HepG2 (cell line): ENCODE results near the gene OR51E1. TPM values are rescaled to one million over a fixed set of nuclear protein-coding genes. Genes with fewer than 3 reads are reported as not detected.

Experiments
- ATAC-seq: fragments of 200-7000 bp; cut with Tn5 transposase; 3 replicates; pipeline ENCODE4 v1.9.1; 2020; ENCODE audit warnings: mild to moderate bottlenecking, moderate library complexity
- BruUV-seq: library from RNA; stranded (reverse); fragments of 400-500 nt; replicated peaks from 2 replicates; lab custom pipeline; 2021; lab: Mats Ljungman, UMichigan
- CTCF ChIA-PET: fragments of 300-600 bp; formaldehyde crosslinking; extraction: SDS; loops from one replicate; lab custom pipeline; 2021; ENCODE audit warnings: low total read pairs, inconsistent platforms, low intra/inter-chr PET ratio; lab: Yijun Ruan, JAX
- POLR2A ChIA-PET: fragments of 350-600 bp; sonication (Branson Sonifier 250); formaldehyde crosslinking; loops from one replicate; lab custom pipeline; 2020; ENCODE audit warnings: antibody characterized with exemption, inconsistent platforms; lab: Yijun Ruan, JAX
- DNase-seq: peaks from one replicate; pipeline ENCODE4 v3.0.0-alpha.2; 2015; ENCODE audit warnings: low spot score
- FAIRE-seq: peaks from 3 replicates; lab custom pipeline; 2011; peaks lifted over from hg19 to GRCh38; lab: Jason Lieb, UNC
- H2AFZ ChIP-seq: one replicate; pipeline ENCODE4 v1.6.1; 2011; ENCODE audit warnings: low read length, inconsistent platforms
- H3K27ac ChIP-seq: fragments of 300-600 bp; 3 replicates; pipeline ENCODE4 v1.8.0; 2011; ENCODE audit warnings: mixed run types, mild to moderate bottlenecking, mixed read lengths, low read length, inconsistent platforms; ENCODE audit not compliant: insufficient read depth; ENCODE audit errors: extremely low read length
- H3K27me3 ChIP-seq, 2 experiments: fragments of 200-600 bp in 1 of 2; 2 replicates in 1 of 2; 3 replicates in 1 of 2; pipeline versions ENCODE4 v1.6.0 to v1.8.0; 2011; ENCODE audit warnings: low read length in 2 of 2, mild to moderate bottlenecking in 2 of 2, moderate library complexity in 2 of 2, inconsistent platforms in 1 of 2; ENCODE audit not compliant: insufficient read depth in 2 of 2, control insufficient read depth in 1 of 2
- H3K36me3 ChIP-seq, 2 experiments: fragments of 200-600 bp in 1 of 2; replicated peaks in 1 of 2; 2 replicates in 1 of 2; 3 replicates in 1 of 2; pipeline versions ENCODE4 v1.5.1 to v1.8.0; 2011; ENCODE audit warnings: low read length in 2 of 2, inconsistent platforms in 1 of 2; ENCODE audit not compliant: insufficient read depth in 2 of 2, control insufficient read depth in 1 of 2
- H3K4me1 ChIP-seq: 2 replicates; pipeline ENCODE4 v1.5.1; 2012; ENCODE audit warnings: low read length, inconsistent platforms; ENCODE audit not compliant: insufficient read depth
- H3K4me2 ChIP-seq: 2 replicates; pipeline ENCODE4 v1.6.0; 2011; ENCODE audit warnings: low read depth, low read length, inconsistent platforms
- H3K4me3 ChIP-seq, 3 experiments: fragments of 200-600 bp in 1 of 3; sonication (generic), shearing (Covaris generic) in 1 of 3; replicated peaks in 1 of 3; 2 replicates each; pipeline ENCODE4 v1.5.1; 2011 to 2016; ENCODE audit warnings: low read length in 3 of 3, inconsistent platforms in 2 of 3, low read depth in 2 of 3, mild to moderate bottlenecking in 2 of 3, control low read depth in 1 of 3, mixed read lengths in 1 of 3; ENCODE audit not compliant: insufficient read depth in 1 of 3
- H3K79me2 ChIP-seq: one replicate; pipeline ENCODE4 v1.6.1; 2011; ENCODE audit warnings: low read length, inconsistent platforms; ENCODE audit not compliant: insufficient read depth
- H3K9ac ChIP-seq: 2 replicates; pipeline ENCODE4 v1.6.0; 2011; ENCODE audit warnings: mild to moderate bottlenecking, low read depth, low read length, inconsistent platforms; ENCODE audit not compliant: insufficient read depth
- H3K9me3 ChIP-seq: 2 replicates; pipeline ENCODE4 v1.5.1; 2012; ENCODE audit warnings: mild to moderate bottlenecking, low read length
- H4K20me1 ChIP-seq: 2 replicates; pipeline ENCODE4 v1.6.0; 2011; ENCODE audit warnings: inconsistent platforms, mild to moderate bottlenecking, low read length, moderate library complexity; ENCODE audit not compliant: insufficient read depth
- BCL6 ChIP-seq: IDR thresholded peaks from 2 replicates; pipeline ENCODE4 v1.6.1; 2016; ENCODE audit warnings: missing genetic modification reagents, missing compliant biosample characterization
- FOXO1 ChIP-seq: sonication (generic); formaldehyde crosslinking; IDR thresholded peaks from 2 replicates; pipeline ENCODE4 v1.4.0; 2020; ENCODE audit warnings: missing genetic modification reagents
- GABPA ChIP-seq, 2 experiments: IDR thresholded peaks; 2 replicates each; pipeline ENCODE4 v1.6.1; 2011 to 2016; ENCODE audit warnings: low read depth in 2 of 2, low read length in 1 of 2, missing biosample characterization in 1 of 2, missing genetic modification characterization in 1 of 2
- POGZ ChIP-seq: sonication (generic); formaldehyde crosslinking; IDR thresholded peaks from 2 replicates; pipeline ENCODE4 v1.4.0; 2020; ENCODE audit warnings: mild to moderate bottlenecking, missing genetic modification reagents
- ZFP36 ChIP-seq: fragments of 150-350 bp; IDR thresholded peaks from 2 replicates; pipeline ENCODE4 v1.6.1; 2018; ENCODE audit warnings: borderline replicate concordance, low read length, low read depth; ENCODE audit not compliant: partially characterized antibody
- ZNF556 ChIP-seq: sonication (generic); formaldehyde crosslinking; IDR thresholded peaks from 2 replicates; pipeline ENCODE4 v1.4.0; 2020; ENCODE audit warnings: mild to moderate bottlenecking, missing genetic modification reagents, borderline replicate concordance
- ZNF737 ChIP-seq: sonication (generic); formaldehyde crosslinking; IDR thresholded peaks from 2 replicates; pipeline ENCODE4 v1.5.0; 2020; ENCODE audit warnings: missing genetic modification reagents, mild to moderate bottlenecking, borderline replicate concordance
- ZNF75D ChIP-seq: sonication (generic); formaldehyde crosslinking; IDR thresholded peaks from 2 replicates; pipeline ENCODE4 v1.8.1; 2023; ENCODE audit warnings: missing genetic modification reagents, mild to moderate bottlenecking, borderline replicate concordance
- WGBS: methylation state at CpG from one replicate; pipeline ENCODE4 v1.1.6; 2017; ENCODE audit warnings: low lambda C conversion rate; 5-methylcytosine and 5-hydroxymethylcytosine counted together
- in situ Hi-C: cut with HindIII; loops from 2 replicates; pipeline ENCODE4 v1.10.0; 2017; ENCODE audit warnings: low pct_unique_long_range_greater_than_20kb; ENCODE audit not compliant: extremely low pct_ligation_motif_present
- intact Hi-C: fragments of 100-400 bp; cut with micrococcal nuclease; formaldehyde crosslinking; loops from one replicate; pipeline ENCODE4 v1.10.0; 2022; ENCODE audit not compliant: unreplicated experiment
- polyA plus RNA-seq, 8 experiments: library from polyadenylated mRNA; depleted of rRNA in 3 of 8; stranded (reverse) in 7 of 8; unstranded in 1 of 8; fragments of >200 nt; fragmentation: Illumina TruSeq in 4 of 8; extraction: Trizol in 4 of 8; gene quantifications; 2 replicates each; pipeline versions ENCODE4 v1.2.1 to v1.2.3, GENCODE V29; 2011 to 2016; ENCODE audit warnings: low read depth in 4 of 8, missing spikeins in 1 of 8, mixed read lengths in 1 of 8; ENCODE audit not compliant: insufficient read depth in 1 of 8
- total RNA-seq, 5 experiments: library from RNA; depleted of rRNA; stranded (reverse); fragments of >200 nt; fragmentation: Illumina TruSeq; extraction: Trizol; gene quantifications; 2 replicates each; pipeline ENCODE4 v1.2.3, GENCODE V29; 2016; ENCODE audit warnings: low read depth in 1 of 5
- TF ChIP-seq, protein P1 (sequence below): sonication (generic); formaldehyde crosslinking; IDR thresholded peaks from 2 replicates; pipeline ENCODE4 v1.4.0; 2020; ENCODE audit warnings: mild to moderate bottlenecking, missing genetic modification reagents, borderline replicate concordance

OR51E1 gene
- total and polyA plus RNA-seq, 2 of the 13 experiments (the other 11 are each of a cell fraction or from before 2014, with no cell fraction given) = not detected

DNA sequence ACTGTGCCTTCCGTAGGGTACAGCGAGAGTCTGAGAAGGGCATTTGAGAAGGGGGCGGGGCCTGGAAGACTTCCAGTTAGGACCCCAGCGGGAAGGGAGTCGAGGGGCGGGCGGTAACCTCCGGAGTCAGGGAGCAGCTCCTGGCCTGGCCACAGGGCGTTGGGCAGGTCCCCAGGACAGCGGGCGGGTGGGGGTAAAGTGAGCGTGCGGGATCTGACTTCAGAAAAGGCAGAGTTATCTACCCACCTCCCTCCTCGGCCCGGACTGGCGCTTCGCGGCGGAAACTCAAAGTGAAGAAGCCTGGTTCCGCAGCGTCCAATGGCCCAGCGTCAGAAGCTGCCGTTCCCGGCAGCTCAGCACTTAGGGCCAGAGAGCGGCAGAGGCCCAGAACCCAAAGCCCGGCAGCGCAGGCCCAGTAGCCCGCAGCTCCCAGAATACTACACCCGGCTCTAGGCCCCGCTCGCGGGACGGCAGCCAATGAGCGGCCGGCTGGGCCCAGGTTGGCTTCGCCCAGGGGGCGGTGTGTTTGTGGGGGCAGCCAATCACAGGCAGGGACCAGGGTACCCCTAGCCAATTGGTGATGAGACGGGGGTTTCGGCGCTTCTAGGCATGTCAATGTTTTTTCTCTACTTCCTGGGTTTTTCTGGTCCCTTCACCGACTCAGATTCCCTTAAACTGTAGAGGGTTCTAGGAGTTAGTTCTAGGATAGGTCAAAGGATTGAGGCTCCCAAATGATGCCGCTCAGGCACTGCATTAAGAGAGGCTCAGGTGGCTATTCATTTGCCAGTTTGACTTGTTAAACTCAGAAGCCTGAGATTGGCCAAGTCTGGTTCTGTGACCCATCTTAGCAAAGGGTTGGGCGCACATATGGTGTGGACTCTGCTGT is 35.8 kb upstream of the OR51E1 start, which contains the start of gene TRIM68:
Gene TRIM68 (minus strand): TSS at position 451 of the 886 bp plus-strand sequence. CDS start 2,727 bp downstream, outside the sequence.
- no peaks in the 10 kb centered on the region for H3K36me3 ChIP-seq
- H3K9ac ChIP-seq = no peak within 1 kb of the TSS
- no peak within 1 kb of the TSS for H3K4me2 ChIP-seq
- CTCF ChIA-PET = no interaction called here
- POLR2A ChIA-PET = no interaction called here
- FAIRE-seq (no peak), DNase-seq (no peak), ATAC-seq (no peak)
- H3K27ac ChIP-seq = no peak within 1 kb of the TSS
- H3K27me3 ChIP-seq = peaks cover 0 to 20% of the 10 kb centered on the region in 2 experiments; a peak in 1 of 5 replicates
- H4K20me1 ChIP-seq = no peaks in the 10 kb centered on the region
- in situ Hi-C loops (no loop called here), intact Hi-C loops (no loop called here)
- H3K79me2 ChIP-seq = no peaks in the 10 kb centered on the region
- WGBS = 43% methylated on average over 18 of the region's 43 CpGs
- H3K9me3 ChIP-seq = no peaks in the 10 kb centered on the region
- TF ChIP-seq, protein P1, sequence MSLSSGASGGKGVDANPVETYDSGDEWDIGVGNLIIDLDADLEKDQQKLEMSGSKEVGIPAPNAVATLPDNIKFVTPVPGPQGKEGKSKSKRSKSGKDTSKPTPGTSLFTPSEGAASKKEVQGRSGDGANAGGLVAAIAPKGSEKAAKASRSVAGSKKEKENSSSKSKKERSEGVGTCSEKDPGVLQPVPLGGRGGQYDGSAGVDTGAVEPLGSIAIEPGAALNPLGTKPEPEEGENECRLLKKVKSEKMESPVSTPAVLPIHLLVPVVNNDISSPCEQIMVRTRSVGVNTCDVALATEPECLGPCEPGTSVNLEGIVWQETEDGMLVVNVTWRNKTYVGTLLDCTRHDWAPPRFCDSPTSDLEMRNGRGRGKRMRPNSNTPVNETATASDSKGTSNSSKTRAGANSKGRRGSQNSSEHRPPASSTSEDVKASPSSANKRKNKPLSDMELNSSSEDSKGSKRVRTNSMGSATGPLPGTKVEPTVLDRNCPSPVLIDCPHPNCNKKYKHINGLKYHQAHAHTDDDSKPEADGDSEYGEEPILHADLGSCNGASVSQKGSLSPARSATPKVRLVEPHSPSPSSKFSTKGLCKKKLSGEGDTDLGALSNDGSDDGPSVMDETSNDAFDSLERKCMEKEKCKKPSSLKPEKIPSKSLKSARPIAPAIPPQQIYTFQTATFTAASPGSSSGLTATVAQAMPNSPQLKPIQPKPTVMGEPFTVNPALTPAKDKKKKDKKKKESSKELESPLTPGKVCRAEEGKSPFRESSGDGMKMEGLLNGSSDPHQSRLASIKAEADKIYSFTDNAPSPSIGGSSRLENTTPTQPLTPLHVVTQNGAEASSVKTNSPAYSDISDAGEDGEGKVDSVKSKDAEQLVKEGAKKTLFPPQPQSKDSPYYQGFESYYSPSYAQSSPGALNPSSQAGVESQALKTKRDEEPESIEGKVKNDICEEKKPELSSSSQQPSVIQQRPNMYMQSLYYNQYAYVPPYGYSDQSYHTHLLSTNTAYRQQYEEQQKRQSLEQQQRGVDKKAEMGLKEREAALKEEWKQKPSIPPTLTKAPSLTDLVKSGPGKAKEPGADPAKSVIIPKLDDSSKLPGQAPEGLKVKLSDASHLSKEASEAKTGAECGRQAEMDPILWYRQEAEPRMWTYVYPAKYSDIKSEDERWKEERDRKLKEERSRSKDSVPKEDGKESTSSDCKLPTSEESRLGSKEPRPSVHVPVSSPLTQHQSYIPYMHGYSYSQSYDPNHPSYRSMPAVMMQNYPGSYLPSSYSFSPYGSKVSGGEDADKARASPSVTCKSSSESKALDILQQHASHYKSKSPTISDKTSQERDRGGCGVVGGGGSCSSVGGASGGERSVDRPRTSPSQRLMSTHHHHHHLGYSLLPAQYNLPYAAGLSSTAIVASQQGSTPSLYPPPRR (CRISPR knock-in tag) = no peak
- TF ChIP-seq ZNF75D (CRISPR knock-in tag) (no peak), GABPA (IDR thresholded peaks at IDR 0.05; ENCODE audit: low read depth, low read length) (no peak), GABPA (CRISPR knock-in tag; IDR thresholded peaks at IDR 0.05; ENCODE audit: low read depth) (no peak), FOXO1 (CRISPR knock-in tag) (no peak), ZNF737 (CRISPR knock-in tag) (no peak), ZFP36 (no peak), POGZ (CRISPR knock-in tag) (no peak), ZNF556 (CRISPR knock-in tag) (no peak), BCL6 (CRISPR knock-in tag) (no peak)
- H3K4me1 ChIP-seq = no peaks in the 10 kb centered on the region
- H3K4me3 ChIP-seq = no peak within 1 kb of the TSS
- no TSS peak for BruUV-seq
- H2AFZ ChIP-seq = no peak within 1 kb of the TSS
